COLO829 (cell line): ENCODE measurements around the gene PVALB.

Experiments used
- DNase-seq: peaks from one replicate; pipeline ENCODE4 v3.0.0; 2012; ENCODE audit warnings: low spot score

Gene PVALB

GRCh38 chr22:36816636-36817524, at the start of gene PVALB:
TSS of gene PVALB (minus strand) at chr22:36817035. CDS start at chr22:36817005, 30 bp downstream.
- DNase-seq = peak; percentile 60

- DNase-seq = no peak
Measured at GRCh38 chr22:36865346-36865745, 48.5 kb upstream of the PVALB start.

- no peak for DNase-seq
Measured at GRCh38 chr22:36864454-36865215, 47.8 kb upstream of the PVALB start.

GRCh38 chr22:36863979-36864378, 47.1 kb upstream of the PVALB start:
- DNase-seq = no peak

- no peak for DNase-seq
Measured at GRCh38 chr22:36863281-36863680, 46.4 kb upstream of the PVALB start.

GRCh38 chr22:36862251-36863242, 45.7 kb upstream of the PVALB start:
- DNase-seq = no peak

GRCh38 chr22:36860821-36861659, 44.2 kb upstream of the PVALB start, which contains the start of gene NCF4:
TSS of gene NCF4 (plus strand) at chr22:36861006. CDS start at chr22:36861172, 166 bp downstream.
- no peak for DNase-seq

- DNase-seq = no peak
Measured at GRCh38 chr22:36860438-36860820, 43.6 kb upstream of the PVALB start.

- DNase-seq = no peak
Measured at GRCh38 chr22:36860017-36860416, 43.2 kb upstream of the PVALB start.

- no peak for DNase-seq
Measured at GRCh38 chr22:36858966-36859365, 42.1 kb upstream of the PVALB start.

- DNase-seq = no peak
Measured at GRCh38 chr22:36858156-36858555, 41.3 kb upstream of the PVALB start.

- no peak for DNase-seq
Measured at GRCh38 chr22:36856792-36857135, 39.9 kb upstream of the PVALB start.

GRCh38 chr22:36856121-36856791, 39.4 kb upstream of the PVALB start:
- peak; percentile 84 for DNase-seq

GRCh38 chr22:36855478-36855877, 38.6 kb upstream of the PVALB start:
- no peak for DNase-seq

- DNase-seq = peak; percentile 75
Measured at GRCh38 chr22:36853407-36854099, 36.7 kb upstream of the PVALB start.

GRCh38 chr22:36852056-36852973, 35.5 kb upstream of the PVALB start:
- no peak for DNase-seq

GRCh38 chr22:36850682-36851081, 33.8 kb upstream of the PVALB start:
- DNase-seq = no peak

- DNase-seq = no peak
Measured at GRCh38 chr22:36850056-36850455, 33.2 kb upstream of the PVALB start.

GRCh38 chr22:36846949-36847348, 30.1 kb upstream of the PVALB start:
- DNase-seq = no peak
